Lung (tissue), 12 donors: ENCODE results near the gene DNAAF1. TPM values are rescaled to one million over a fixed set of nuclear protein-coding genes. Genes with fewer than 3 reads are reported as not detected.

Experiments used
- ATAC-seq: fragments of 200-7000 bp; cut with Tn5 transposase; one replicate; pipeline ENCODE4 v1.9.1; 2020; ENCODE audit warnings: moderate number of reproducible peaks; ENCODE audit not compliant: insufficient read depth, low FRiP score
- DNase-seq, 3 donors: peaks; one replicate each; pipeline ENCODE4 v3.0.0-alpha.2; 2013 to 2017
- H3K27ac ChIP-seq, 2 donors: one replicate each; pipeline ENCODE4 v1.5.1; 2013; ENCODE audit warnings: mild to moderate bottlenecking in 2 of 2, moderate library complexity in 2 of 2, control low read depth in 1 of 2, inconsistent platforms in 1 of 2, low read depth in 1 of 2, low read length in 1 of 2
- H3K27me3 ChIP-seq, 3 donors: one replicate each; pipeline ENCODE4 v1.5.1; 2013; ENCODE audit warnings: low read length in 2 of 3; ENCODE audit not compliant: control insufficient read depth in 3 of 3, insufficient read depth in 3 of 3
- H3K36me3 ChIP-seq, 4 donors: one replicate each; pipeline ENCODE4 v1.5.1; 2013; ENCODE audit warnings: low read length in 4 of 4, mild to moderate bottlenecking in 1 of 4, moderate library complexity in 1 of 4; ENCODE audit not compliant: control insufficient read depth in 4 of 4, insufficient read depth in 4 of 4
- H3K4me1 ChIP-seq, 5 donors: one replicate each; pipeline ENCODE4 v1.5.1; 2013; ENCODE audit warnings: low read length in 5 of 5, mild to moderate bottlenecking in 2 of 5, moderate library complexity in 1 of 5; ENCODE audit not compliant: control insufficient read depth in 5 of 5, insufficient read depth in 5 of 5
- H3K4me3 ChIP-seq: one replicate; pipeline ENCODE4 v1.5.1; 2013; ENCODE audit warnings: mild to moderate bottlenecking, control low read depth, moderate library complexity
- H3K9ac ChIP-seq, 2 donors: one replicate each; pipeline ENCODE4 v1.5.1; 2013; ENCODE audit warnings: low read length in 2 of 2, control low read depth in 1 of 2; ENCODE audit not compliant: insufficient read depth in 1 of 2
- H3K9me3 ChIP-seq, 4 donors: one replicate each; pipeline ENCODE4 v1.5.1; 2013; ENCODE audit warnings: low read length in 3 of 4, mild to moderate bottlenecking in 1 of 4, moderate library complexity in 1 of 4; ENCODE audit not compliant: control insufficient read depth in 4 of 4, insufficient read depth in 3 of 4
- CTCF ChIP-seq: IDR thresholded peaks from 2 replicates; pipeline ENCODE4 v1.5.1; 2012; ENCODE audit warnings: mild to moderate bottlenecking; ENCODE audit errors: control extremely low read depth, extremely low read depth
- WGBS, 2 donors: extraction: QIAGEN DNeasy Blood & Tissue Kit; methylation state at CpG; one replicate each; pipeline ENCODE4 v1.1.7; 2013; 5-methylcytosine and 5-hydroxymethylcytosine counted together
- polyA plus RNA-seq, 2 donors: library from polyadenylated mRNA; stranded (reverse); fragments of 200-250 nt; gene quantifications; one replicate each; pipeline ENCODE4 v1.2.1, GENCODE V29; 2013
- total RNA-seq, 2 donors: library from RNA; depleted of rRNA in 1 of 2; stranded (reverse); fragments of >200 nt in 1 of 2; gene quantifications; one replicate each; pipeline ENCODE4 v1.2.1, GENCODE V29; 2014 to 2021
- donor health status: control.
- donor health status: control.
- donor health status: Bipolar disorder and iron deficiency.
- donor health status: healthy.
- donor health status: DM: yes; HTN: yes; CAD: no.

Gene DNAAF1
- total and polyA plus RNA-seq, 4 donors = 11.5 to 38.5 (median 12.4) TPM

DNA sequence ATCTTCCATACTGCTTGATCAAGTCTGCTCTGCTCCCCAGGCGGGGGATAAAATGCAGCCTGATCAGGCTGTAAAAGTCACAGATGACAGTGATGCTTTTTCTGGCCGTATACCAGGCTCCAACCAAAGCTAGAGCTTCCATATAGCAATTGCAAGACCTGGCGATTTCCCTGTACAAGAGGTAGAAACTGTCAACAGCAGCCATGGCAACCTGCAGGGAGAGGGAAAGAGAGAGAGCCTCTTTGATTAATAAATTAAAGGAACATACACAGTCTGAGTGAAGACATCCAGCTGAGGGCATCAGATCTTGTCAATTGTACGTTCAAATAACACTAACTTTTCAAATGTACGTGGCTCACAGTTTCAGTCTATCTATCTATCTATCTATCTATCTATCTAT lies 14.0 kb upstream of the DNAAF1 start:
- Histone ChIP-seq H3K4me3 (no peak overlapping the region), H3K9ac (no peak overlapping the region), H3K9me3 (no peaks in the 10 kb centered on the region), H3K27me3 (no peaks in the 10 kb centered on the region), H3K36me3 (peaks cover 7 to 21% (median 15%) of the 10 kb centered on the region in 4 donors), H3K4me1 (no peaks in the 10 kb centered on the region), H3K27ac (no peak overlapping the region)
- 88 to 92% methylated on average over 5 of the region's 5 CpGs for WGBS, 2 donors
- no peak for ATAC-seq
- TF ChIP-seq CTCF = no peak
- DNase-seq = no peak

- 89 to 91% methylated on average over 7 of the region's 7 CpGs for WGBS, 2 donors
- no peak for TF ChIP-seq CTCF
- H3K4me3 ChIP-seq = no peak overlapping the region
- no peaks in the 10 kb centered on the region for H3K9me3 ChIP-seq
- no peak overlapping the region for H3K27ac ChIP-seq
- DNase-seq = no peak
- no peak overlapping the region for H3K9ac ChIP-seq
- no peaks in the 10 kb centered on the region for H3K27me3 ChIP-seq
- peaks cover 7 to 13% (median 12%) of the 10 kb centered on the region in 4 donors for H3K36me3 ChIP-seq
- no peak for ATAC-seq
- H3K4me1 ChIP-seq = peaks cover 0 to 8% (median 2%) of the 10 kb centered on the region in 5 donors
Observed at GRCh38 chr16:84132527-84133285, 12.4 kb upstream of the DNAAF1 start.

DNA sequence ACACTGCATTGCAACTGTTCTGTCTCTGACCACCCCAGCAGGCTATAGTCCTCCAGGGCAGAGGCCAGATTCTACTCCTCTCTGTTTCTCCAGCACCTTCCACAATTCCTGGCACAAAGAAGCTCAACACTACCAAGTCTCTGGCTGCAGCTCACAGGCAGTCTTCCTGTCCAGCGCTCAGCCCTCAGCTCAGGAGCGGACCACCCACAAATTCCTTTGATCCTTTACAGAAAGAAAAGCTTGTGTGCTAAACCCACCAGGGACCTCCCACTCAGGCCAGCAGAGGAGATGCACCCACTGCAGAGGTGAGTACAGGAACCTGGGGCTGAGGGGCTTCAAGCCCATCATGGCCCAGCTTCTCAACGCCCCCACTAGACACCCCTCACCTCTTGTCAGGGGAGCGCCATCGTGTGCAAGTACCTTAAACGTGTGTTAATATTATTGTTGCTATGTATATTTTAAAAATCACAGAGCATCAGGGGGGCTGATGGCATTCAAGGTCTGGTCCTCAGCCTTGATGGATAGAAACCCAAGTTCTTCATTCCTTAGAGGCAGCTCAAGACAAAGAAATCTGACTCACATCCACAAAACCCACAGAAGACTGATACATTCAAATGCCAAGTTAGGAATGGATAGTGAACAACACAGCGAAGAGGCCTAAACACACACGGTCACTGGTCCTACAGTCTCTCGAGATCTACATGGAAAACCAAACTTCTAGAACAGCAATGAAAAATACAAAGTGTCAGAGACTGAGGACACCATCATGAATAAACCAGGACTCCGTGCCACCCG lies 8.6 kb upstream of the DNAAF1 start:
- no peak overlapping the region for H3K9ac ChIP-seq
- WGBS, 2 donors = 92 to 93% methylated on average over 11 of the region's 11 CpGs
- no peak overlapping the region for H3K4me3 ChIP-seq
- H3K27ac ChIP-seq = no peak overlapping the region
- no peak for TF ChIP-seq CTCF
- no peaks in the 10 kb centered on the region for H3K9me3 ChIP-seq
- no peaks in the 10 kb centered on the region for H3K27me3 ChIP-seq
- peak; percentile 23 to 40 (median 38) for DNase-seq
- H3K4me1 ChIP-seq = peaks cover 0 to 19% (median 2%) of the 10 kb centered on the region in 5 donors
- ATAC-seq = no peak
- H3K36me3 ChIP-seq = no peaks in the 10 kb centered on the region
